ENCODE measurements around the gene AKAP3.

AKAP3 gene

GRCh38 chr12:4630262-4630661, 18.6 kb downstream of the AKAP3 start (continued):
- TF ChIP-seq ZBTB20 (tag by site-specific recombination; IDR thresholded peaks at IDR 0.05): no peak

DNA sequence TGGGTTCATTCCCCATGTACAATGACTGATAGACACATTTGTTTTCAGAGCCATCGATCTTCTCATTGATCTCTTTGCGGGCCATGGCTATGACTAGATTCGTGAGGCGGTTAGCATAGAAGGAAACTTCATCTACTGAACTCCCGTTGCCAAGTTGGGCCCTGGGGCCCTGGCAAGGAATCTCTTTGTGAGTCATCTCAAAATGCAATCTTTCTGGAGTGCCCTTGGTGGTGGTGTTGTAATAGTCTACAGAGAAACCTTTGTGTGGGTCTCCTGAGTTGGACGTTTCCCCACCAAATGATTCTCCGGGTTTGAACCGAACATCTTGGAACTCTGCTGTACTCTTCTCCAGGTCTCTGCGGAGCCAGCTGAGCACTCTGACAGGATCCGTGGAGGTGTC, 20.4 kb downstream of the AKAP3 start:
- no peak for TF ChIP-seq WT1 (tag by site-specific recombination; IDR thresholded peaks at IDR 0.05)
- no peak for TF ChIP-seq KLF1 (tag by site-specific recombination; IDR thresholded peaks at IDR 0.05)
- TF ChIP-seq ZNF548 (tag by site-specific recombination; IDR thresholded peaks at IDR 0.05): no peak
- TF ChIP-seq, protein P1, sequence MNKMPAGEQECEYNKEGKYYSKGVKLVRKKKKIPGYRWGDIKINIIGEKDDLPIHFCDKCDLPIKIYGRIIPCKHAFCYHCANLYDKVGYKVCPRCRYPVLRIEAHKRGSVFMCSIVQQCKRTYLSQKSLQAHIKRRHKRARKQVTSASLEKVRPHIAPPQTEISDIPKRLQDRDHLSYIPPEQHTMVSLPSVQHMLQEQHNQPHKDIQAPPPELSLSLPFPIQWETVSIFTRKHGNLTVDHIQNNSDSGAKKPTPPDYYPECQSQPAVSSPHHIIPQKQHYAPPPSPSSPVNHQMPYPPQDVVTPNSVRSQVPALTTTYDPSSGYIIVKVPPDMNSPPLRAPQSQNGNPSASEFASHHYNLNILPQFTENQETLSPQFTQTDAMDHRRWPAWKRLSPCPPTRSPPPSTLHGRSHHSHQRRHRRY (tag by site-specific recombination; IDR thresholded peaks at IDR 0.05): no peak
- TF ChIP-seq ZNF48 (tag by site-specific recombination; IDR thresholded peaks at IDR 0.05): no peak
- no peak for TF ChIP-seq ZNF211 (tag by site-specific recombination; IDR thresholded peaks at IDR 0.05; ENCODE audit: low read depth)
- no peak for TF ChIP-seq TCF7L2 (IDR thresholded peaks at IDR 0.05; ENCODE audit: borderline replicate concordance, low read depth, low read length)
- TF ChIP-seq, protein P2, sequence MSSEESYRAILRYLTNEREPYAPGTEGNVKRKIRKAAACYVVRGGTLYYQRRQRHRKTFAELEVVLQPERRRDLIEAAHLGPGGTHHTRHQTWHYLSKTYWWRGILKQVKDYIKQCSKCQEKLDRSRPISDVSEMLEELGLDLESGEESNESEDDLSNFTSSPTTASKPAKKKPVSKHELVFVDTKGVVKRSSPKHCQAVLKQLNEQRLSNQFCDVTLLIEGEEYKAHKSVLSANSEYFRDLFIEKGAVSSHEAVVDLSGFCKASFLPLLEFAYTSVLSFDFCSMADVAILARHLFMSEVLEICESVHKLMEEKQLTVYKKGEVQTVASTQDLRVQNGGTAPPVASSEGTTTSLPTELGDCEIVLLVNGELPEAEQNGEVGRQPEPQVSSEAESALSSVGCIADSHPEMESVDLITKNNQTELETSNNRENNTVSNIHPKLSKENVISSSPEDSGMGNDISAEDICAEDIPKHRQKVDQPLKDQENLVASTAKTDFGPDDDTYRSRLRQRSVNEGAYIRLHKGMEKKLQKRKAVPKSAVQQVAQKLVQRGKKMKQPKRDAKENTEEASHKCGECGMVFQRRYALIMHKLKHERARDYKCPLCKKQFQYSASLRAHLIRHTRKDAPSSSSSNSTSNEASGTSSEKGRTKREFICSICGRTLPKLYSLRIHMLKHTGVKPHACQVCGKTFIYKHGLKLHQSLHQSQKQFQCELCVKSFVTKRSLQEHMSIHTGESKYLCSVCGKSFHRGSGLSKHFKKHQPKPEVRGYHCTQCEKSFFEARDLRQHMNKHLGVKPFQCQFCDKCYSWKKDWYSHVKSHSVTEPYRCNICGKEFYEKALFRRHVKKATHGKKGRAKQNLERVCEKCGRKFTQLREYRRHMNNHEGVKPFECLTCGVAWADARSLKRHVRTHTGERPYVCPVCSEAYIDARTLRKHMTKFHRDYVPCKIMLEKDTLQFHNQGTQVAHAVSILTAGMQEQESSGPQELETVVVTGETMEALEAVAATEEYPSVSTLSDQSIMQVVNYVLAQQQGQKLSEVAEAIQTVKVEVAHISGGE (tag by site-specific recombination; conservative IDR thresholded peaks at IDR 0.05; ENCODE audit: low read depth): no peak
- no peak for TF ChIP-seq ZFP37 (tag by site-specific recombination; IDR thresholded peaks at IDR 0.05)
- TF ChIP-seq HOXC10 (CRISPR knock-in tag; IDR thresholded peaks at IDR 0.05): no peak
- TF ChIP-seq, protein P3, sequence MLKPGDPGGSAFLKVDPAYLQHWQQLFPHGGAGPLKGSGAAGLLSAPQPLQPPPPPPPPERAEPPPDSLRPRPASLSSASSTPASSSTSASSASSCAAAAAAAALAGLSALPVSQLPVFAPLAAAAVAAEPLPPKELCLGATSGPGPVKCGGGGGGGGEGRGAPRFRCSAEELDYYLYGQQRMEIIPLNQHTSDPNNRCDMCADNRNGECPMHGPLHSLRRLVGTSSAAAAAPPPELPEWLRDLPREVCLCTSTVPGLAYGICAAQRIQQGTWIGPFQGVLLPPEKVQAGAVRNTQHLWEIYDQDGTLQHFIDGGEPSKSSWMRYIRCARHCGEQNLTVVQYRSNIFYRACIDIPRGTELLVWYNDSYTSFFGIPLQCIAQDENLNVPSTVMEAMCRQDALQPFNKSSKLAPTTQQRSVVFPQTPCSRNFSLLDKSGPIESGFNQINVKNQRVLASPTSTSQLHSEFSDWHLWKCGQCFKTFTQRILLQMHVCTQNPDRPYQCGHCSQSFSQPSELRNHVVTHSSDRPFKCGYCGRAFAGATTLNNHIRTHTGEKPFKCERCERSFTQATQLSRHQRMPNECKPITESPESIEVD (tag by site-specific recombination; IDR thresholded peaks at IDR 0.05): no peak
- TF ChIP-seq, protein P4, sequence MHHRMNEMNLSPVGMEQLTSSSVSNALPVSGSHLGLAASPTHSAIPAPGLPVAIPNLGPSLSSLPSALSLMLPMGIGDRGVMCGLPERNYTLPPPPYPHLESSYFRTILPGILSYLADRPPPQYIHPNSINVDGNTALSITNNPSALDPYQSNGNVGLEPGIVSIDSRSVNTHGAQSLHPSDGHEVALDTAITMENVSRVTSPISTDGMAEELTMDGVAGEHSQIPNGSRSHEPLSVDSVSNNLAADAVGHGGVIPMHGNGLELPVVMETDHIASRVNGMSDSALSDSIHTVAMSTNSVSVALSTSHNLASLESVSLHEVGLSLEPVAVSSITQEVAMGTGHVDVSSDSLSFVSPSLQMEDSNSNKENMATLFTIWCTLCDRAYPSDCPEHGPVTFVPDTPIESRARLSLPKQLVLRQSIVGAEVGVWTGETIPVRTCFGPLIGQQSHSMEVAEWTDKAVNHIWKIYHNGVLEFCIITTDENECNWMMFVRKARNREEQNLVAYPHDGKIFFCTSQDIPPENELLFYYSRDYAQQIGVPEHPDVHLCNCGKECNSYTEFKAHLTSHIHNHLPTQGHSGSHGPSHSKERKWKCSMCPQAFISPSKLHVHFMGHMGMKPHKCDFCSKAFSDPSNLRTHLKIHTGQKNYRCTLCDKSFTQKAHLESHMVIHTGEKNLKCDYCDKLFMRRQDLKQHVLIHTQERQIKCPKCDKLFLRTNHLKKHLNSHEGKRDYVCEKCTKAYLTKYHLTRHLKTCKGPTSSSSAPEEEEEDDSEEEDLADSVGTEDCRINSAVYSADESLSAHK (tag by site-specific recombination; IDR thresholded peaks at IDR 0.05): no peak
- TF ChIP-seq, protein P5, sequence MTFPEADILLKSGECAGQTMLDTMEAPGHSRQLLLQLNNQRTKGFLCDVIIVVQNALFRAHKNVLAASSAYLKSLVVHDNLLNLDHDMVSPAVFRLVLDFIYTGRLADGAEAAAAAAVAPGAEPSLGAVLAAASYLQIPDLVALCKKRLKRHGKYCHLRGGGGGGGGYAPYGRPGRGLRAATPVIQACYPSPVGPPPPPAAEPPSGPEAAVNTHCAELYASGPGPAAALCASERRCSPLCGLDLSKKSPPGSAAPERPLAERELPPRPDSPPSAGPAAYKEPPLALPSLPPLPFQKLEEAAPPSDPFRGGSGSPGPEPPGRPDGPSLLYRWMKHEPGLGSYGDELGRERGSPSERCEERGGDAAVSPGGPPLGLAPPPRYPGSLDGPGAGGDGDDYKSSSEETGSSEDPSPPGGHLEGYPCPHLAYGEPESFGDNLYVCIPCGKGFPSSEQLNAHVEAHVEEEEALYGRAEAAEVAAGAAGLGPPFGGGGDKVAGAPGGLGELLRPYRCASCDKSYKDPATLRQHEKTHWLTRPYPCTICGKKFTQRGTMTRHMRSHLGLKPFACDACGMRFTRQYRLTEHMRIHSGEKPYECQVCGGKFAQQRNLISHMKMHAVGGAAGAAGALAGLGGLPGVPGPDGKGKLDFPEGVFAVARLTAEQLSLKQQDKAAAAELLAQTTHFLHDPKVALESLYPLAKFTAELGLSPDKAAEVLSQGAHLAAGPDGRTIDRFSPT (tag by site-specific recombination; IDR thresholded peaks at IDR 0.05): no peak
- no peak for TF ChIP-seq YY1 (tag by site-specific recombination; IDR thresholded peaks at IDR 0.05)
- TF ChIP-seq MZF1 (tag by site-specific recombination; IDR thresholded peaks at IDR 0.05; ENCODE audit: borderline replicate concordance): no peak
- no peak for TF ChIP-seq GLIS2 (tag by site-specific recombination; IDR thresholded peaks at IDR 0.05)
- CTCF ChIA-PET: no interaction called here
- H3K36me3 ChIP-seq (ENCODE audit: control insufficient read depth in 2 of 2, insufficient read depth in 1 of 2, low read length in 2 of 2): no peaks in the 10 kb centered on the region

More for the DNA sequence above, 20.4 kb downstream of the AKAP3 start:
- POLR2A ChIA-PET: no interaction called here
- no peak overlapping the region for H3K4me3 ChIP-seq (ENCODE audit: low read depth, low read length)
- H3K9me3 ChIP-seq (ENCODE audit: control insufficient read depth, insufficient read depth, low read depth, low read length): no peaks in the 10 kb centered on the region
- H3K27ac ChIP-seq (ENCODE audit: extremely low read depth, low read depth, low read length): no peak overlapping the region
- no peaks in the 10 kb centered on the region for H3K4me1 ChIP-seq (ENCODE audit: control insufficient read depth, insufficient read depth, low read length)
